Mammary epithelial cell (primary cell): Measurements from ENCODE around the gene RABGAP1L.

Source experiments
- CTCF ChIP-seq, 2 donors: IDR thresholded peaks in 1 of 2; conservative IDR thresholded peaks in 1 of 2; 2 replicates each; pipeline ENCODE4 v1.5.1; 2011 to 2012; ENCODE audit warnings: inconsistent platforms in 2 of 2, low read length in 2 of 2, mild to moderate bottlenecking in 2 of 2, control low read depth in 1 of 2, low read depth in 1 of 2; ENCODE audit not compliant: insufficient read depth in 1 of 2; ENCODE audit errors: extremely low read depth in 1 of 2
- EZH2 ChIP-seq: IDR thresholded peaks from 2 replicates; pipeline ENCODE4 v1.6.1; 2012; ENCODE audit warnings: low read length, inconsistent platforms, borderline replicate concordance

GRCh38 chr1:174469687-174470086 is 310.4 kb downstream of the RABGAP1L start:
- TF ChIP-seq CTCF (conservative IDR thresholded peaks at IDR 0.05 in 1 of 2, IDR thresholded peaks at IDR 0.05 in 1 of 2; ENCODE audit: extremely low read depth in 1 of 2, insufficient read depth in 1 of 2, low read depth in 1 of 2, low read length in 2 of 2) = no peak
- TF ChIP-seq EZH2 = no peak
